AG04450 (cell line): ENCODE data around the gene LASP1. TPM values are rescaled to one million over a fixed set of nuclear protein-coding genes. Genes with fewer than 3 reads are reported as not detected.

Experiments used
- CTCF ChIA-PET: fragments of 300-600, 350-600 bp; formaldehyde crosslinking; extraction: SDS; loops from one replicate; lab custom pipeline; 2022; ENCODE audit warnings: antibody characterized with exemption, inconsistent platforms; lab: Charles Lee
- POLR2A ChIA-PET: fragments of 350-600 bp; formaldehyde crosslinking; extraction: SDS; loops from one replicate; lab custom pipeline; 2021; ENCODE audit warnings: antibody characterized with exemption, inconsistent platforms; lab: Yijun Ruan, JAX
- DNase-seq: peaks from one replicate; pipeline ENCODE4 v3.0.0-alpha.2; 2011; ENCODE audit warnings: low read depth, low spot score
- H3K27ac ChIP-seq: one replicate; pipeline ENCODE4 v1.5.1; 2012; ENCODE audit warnings: low read depth, low read length, control low read depth
- H3K27me3 ChIP-seq: one replicate; pipeline ENCODE4 v1.6.0; 2012; ENCODE audit warnings: low read length; ENCODE audit not compliant: control insufficient read depth, insufficient read depth
- H3K4me3 ChIP-seq: 2 replicates; pipeline ENCODE4 v1.5.1; 2011; ENCODE audit warnings: mild to moderate bottlenecking, low read depth, low read length, control low read depth
- H3K9me3 ChIP-seq: 2 replicates; pipeline ENCODE4 v1.5.1; 2012; ENCODE audit warnings: low read length; ENCODE audit not compliant: control insufficient read depth, insufficient read depth
- polyA plus RNA-seq: library from polyadenylated mRNA; depleted of rRNA; stranded (reverse); fragments of >200 nt; gene quantifications from 2 replicates; pipeline ENCODE4 v1.2.3, GENCODE V29; 2011
- TF ChIP-seq, protein P1 (sequence below): IDR thresholded peaks from 2 replicates; pipeline ENCODE4 v1.5.1; 2011; ENCODE audit warnings: low read depth, low read length, control low read depth, inconsistent platforms

Gene LASP1
- polyA plus RNA-seq, 1 experiment = 181 TPM

DNA sequence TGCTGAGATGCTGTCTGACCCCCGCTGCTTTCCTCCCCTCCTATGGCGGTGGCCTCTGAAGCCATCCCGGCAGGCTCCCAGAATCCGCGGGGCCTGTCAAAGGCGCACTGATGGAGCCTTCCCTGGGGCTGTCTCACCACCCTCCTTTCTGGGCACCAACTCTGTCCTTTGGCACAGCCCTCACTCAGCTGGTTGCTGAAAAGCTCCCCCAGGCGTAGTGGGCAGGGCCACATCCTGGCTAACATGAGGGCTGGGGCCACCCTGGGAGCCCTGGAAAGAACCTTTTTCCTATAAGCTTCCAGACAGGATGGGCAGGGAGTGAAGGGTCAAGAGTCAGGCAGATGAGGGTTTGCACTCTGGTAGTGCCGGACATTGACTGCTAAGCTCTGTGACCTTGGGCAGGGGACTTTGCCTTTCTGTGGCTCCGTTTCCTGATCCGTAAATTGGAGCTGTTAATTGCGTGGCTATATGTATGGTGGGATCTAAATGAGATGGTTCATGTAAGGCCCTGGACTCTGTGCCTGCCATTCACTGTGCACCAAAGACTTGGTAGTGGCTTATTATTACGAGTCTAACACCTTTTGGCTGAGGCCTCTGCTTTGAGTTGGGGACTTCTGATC lies 27.9 kb downstream of the LASP1 start:
- peak overlapping the region; percentile 52 for H3K27ac ChIP-seq
- no peaks in the 10 kb centered on the region; the same call in 1 of the 2 replicates for H3K9me3 ChIP-seq
- DNase-seq = no peak
- CTCF ChIA-PET = interaction anchor here (0.5 kb wide), 1 partner anchor 164 kb away, joined by 5 read pairs; no protein-coding TSS in a partner anchor
- H3K4me3 ChIP-seq = no peak overlapping the region
- no peaks in the 10 kb centered on the region for H3K27me3 ChIP-seq
- POLR2A ChIA-PET = interaction anchor here (1.0 kb wide), 1 partner anchor 28 kb away, joined by 4 read pairs; the partner anchor contains the start of gene LASP1
- TF ChIP-seq, protein P1, sequence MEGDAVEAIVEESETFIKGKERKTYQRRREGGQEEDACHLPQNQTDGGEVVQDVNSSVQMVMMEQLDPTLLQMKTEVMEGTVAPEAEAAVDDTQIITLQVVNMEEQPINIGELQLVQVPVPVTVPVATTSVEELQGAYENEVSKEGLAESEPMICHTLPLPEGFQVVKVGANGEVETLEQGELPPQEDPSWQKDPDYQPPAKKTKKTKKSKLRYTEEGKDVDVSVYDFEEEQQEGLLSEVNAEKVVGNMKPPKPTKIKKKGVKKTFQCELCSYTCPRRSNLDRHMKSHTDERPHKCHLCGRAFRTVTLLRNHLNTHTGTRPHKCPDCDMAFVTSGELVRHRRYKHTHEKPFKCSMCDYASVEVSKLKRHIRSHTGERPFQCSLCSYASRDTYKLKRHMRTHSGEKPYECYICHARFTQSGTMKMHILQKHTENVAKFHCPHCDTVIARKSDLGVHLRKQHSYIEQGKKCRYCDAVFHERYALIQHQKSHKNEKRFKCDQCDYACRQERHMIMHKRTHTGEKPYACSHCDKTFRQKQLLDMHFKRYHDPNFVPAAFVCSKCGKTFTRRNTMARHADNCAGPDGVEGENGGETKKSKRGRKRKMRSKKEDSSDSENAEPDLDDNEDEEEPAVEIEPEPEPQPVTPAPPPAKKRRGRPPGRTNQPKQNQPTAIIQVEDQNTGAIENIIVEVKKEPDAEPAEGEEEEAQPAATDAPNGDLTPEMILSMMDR = no peak

DNA sequence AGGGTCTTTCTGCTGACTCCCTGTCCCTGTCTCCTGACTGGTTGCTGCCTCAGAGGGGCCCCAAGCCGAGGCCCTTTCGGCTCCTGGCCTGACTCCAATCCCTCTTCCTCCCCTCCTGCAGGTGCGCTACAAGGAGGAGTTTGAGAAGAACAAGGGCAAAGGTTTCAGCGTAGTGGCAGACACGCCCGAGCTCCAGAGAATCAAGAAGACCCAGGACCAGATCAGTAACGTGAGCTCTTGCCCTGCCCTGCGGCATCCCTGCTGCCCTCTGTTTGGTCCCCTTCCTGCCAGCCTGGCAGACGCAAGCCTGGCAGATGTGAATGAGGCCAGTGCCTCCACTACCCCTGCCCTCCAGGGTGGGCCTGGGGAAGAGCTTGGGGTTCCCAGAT lies 28.4 kb downstream of the LASP1 start:
- TF ChIP-seq, protein P1 = no peak

DNA sequence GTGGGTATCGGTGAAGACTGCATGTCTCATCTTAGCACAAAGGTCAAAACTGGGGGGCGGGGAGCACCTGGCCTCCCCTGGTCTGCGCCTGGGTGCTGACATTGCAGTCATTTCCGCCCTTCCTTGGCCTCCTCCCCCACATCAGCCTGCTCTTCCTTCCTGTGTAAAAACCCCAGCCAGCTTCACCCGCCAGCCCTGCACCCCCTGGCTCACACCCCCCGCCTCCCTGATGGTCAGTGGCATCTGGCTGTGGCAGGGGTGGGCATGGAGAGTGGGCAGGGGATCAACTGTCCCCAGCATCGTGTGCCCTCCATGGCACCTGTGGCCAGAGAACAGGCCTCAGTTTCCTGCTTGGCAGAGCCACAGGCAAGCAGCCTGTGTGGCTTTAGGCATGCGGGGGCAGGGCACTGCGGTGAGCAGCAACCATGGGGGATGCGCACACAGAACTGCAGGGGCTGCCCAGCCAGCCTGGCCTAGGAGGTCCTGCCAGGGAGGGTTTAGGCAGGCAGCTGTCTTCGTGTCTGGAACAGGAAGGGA lies 29.0 kb downstream of the LASP1 start:
- Histone ChIP-seq H3K4me3 (no peak overlapping the region), H3K27me3 (no peaks in the 10 kb centered on the region), H3K27ac (peak overlapping the region; percentile 31), H3K9me3 (no peaks in the 10 kb centered on the region; the same call in 1 of the 2 replicates)
- TF ChIP-seq, protein P1 = no peak
- ChIA-PET CTCF (no interaction called here), POLR2A (no interaction called here)
- DNase-seq = no peak

More for the DNA sequence above, 28.4 kb downstream of the LASP1 start:
- CTCF ChIA-PET = no interaction called here
- Histone ChIP-seq H3K9me3 (no peaks in the 10 kb centered on the region; the same call in 1 of the 2 replicates), H3K27ac (peak overlapping the region; percentile 52), H3K27me3 (no peaks in the 10 kb centered on the region), H3K4me3 (no peak overlapping the region)
- POLR2A ChIA-PET = no interaction called here
- no peak for DNase-seq

DNA sequence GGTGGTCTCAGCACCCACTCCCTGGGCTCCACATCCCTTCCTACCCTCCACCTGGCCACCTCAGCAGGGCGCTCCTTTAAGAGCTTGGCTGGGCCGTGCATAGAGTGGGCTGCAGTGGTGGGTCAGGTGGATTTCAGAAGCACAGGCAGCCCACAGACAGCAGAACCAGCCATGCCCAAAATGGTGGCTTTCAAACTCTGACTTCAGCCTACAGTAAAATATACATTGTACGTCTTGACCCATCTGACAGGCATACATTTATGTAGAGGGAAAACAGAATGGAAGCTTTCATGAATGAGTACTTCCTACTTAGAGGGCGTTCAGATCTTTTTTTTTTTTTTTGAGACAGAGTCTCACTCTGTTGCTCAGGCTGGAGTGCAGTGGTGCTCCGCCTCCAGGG lies 29.6 kb downstream of the LASP1 start:
- TF ChIP-seq, protein P1 = no peak
- Histone ChIP-seq H3K4me3 (no peak overlapping the region), H3K27me3 (no peaks in the 10 kb centered on the region), H3K9me3 (no peaks in the 10 kb centered on the region; the same call in 1 of the 2 replicates), H3K27ac (peak overlapping the region; percentile 31)
- no peak for DNase-seq
- CTCF ChIA-PET = interaction anchor here (0.6 kb wide), 1 partner anchor 26 kb away, joined by 6 read pairs; no protein-coding TSS in a partner anchor
- POLR2A ChIA-PET = interaction anchor here (2.2 to 2.6 kb wide), 3 partner anchors 19 to 46 kb away, joined by 4 to 23 read pairs (median 20); partner anchors contain the start of genes LASP1 and RPL23
